Activated CD8-positive, alpha-beta memory T cell treated with anti-CD3 and anti-CD28 coated beads, Interleukin-2, amount 50 U/mL, for 1 hour (primary cell): ENCODE results near the gene SZT2.

Experiments used
- DNase-seq: peaks from one replicate; pipeline ENCODE4 v3.0.0-alpha.2; 2020; ENCODE audit errors: extremely low read depth

SZT2 gene

DNA sequence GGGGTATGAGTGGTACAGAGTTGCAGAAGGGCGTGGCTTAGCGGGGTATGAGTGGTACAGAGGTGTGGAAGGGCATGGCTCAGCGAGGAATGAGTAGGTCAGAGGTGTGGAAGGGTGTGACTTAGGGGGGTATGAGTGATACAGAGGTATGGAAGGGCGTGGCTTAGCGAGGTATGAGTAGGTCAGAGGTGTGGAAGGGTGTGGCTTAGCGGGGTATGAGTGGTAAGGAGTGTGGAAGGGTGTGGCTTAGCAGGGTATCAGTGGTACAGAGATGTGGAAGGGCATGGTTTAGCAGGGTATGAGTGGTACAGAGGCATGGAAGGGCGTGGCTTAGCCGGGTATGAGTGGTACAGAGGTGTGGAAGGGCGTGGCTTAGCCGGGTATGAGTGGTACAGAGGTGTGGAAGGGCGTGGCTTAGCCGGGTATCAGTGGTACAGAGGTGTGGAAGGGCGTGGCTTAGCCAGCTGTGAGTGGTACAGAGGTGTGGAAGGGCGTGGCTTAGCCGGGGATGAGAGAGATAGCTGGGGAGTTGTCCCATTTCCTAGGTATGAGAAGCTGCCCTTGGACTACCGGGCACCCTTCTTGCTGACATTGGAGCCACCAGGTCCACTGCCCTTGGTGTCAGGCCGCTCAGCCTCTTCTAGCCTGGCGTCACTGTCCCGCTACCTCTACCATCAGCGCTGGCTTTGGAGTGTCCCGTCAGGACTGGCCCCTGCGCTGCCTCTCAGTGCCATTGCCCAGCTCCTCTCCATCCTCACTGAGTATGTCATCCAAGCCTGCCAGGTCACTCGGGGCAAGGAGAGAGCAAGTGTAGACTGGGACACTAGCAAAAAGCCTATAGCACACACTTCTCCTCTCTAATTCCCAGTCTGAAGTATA, 34.2 kb downstream of the SZT2 start:
- no peak for DNase-seq

DNA sequence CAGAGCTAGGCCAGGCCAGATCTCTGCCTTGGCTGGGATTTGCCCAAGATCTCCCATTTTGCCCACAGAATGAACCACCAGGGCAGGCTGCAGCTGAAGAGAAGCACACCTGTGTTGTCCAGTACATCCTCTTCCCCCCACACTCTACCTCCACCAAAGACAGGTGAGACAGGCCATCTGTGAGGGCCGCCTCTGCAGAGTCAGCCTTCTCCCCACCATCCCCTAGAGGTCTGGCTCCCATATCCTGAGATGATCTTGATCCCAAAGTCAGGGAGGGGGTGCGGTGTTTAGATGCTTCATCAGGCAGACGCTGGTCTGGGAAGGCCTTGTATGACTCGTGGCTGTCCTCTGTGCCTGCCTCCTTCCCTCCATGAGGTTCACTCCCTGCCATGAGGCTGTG, 35.3 kb downstream of the SZT2 start:
- no peak for DNase-seq

DNA sequence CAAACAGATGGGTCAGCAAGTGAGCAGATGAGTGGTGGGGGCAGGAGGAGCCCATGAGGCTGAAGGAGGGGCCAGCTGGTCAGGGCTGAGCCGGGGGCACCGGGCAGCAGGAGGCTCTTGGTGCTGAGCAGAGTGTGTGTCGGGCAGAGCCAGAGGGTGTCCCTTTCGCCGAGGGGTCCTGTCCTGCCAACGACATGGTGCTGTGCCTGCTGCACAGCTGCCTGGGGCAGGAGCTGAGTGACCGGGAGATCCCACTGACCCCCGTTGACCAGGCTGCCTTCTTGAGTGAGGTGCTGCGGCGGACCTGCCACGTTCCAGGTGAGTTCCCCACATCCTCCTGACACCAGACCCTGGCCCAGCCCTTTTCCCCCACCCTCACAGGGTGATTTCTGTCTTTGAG, 36.5 kb downstream of the SZT2 start:
- no peak for DNase-seq

DNA sequence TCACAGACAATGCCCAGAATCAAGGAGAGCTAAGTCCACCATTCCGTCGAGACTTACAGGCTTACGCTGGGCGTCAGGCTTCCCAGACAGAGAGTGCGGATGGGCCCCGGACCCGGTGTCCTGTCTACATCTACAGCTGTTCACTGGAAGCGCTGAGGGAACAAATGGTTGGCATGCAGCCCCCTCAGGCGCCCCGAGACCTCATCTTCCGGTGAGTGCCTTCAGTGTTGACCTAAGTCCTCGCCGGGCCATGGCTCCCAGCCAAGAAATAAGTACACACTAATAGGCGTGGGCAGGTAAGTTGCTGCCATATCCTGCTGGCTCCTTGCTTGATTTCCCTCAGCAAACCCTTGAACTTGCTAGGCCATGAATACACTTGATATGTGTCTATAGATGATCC, 37.8 kb downstream of the SZT2 start:
- no peak for DNase-seq

DNA sequence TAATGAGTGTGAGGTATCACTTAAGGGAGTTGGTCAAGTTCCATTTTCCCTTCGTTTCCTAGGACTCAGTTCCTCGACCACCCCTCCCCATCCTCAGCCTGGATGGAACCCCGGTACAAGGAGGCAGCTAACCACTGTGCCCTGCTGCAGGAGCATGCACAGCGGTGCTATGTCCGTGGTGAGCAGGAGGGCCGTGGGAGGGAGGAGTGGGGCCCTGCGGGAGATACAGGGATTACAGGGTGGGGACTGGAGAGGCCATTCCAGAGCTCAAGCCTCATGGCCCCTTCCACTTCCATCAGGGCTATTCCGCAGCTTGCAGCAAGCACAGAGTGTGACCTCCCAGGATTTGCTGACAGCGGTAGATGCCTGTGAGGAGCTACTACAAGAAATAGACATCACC, 38.2 kb downstream of the SZT2 start:
- DNase-seq, result no peak

DNA sequence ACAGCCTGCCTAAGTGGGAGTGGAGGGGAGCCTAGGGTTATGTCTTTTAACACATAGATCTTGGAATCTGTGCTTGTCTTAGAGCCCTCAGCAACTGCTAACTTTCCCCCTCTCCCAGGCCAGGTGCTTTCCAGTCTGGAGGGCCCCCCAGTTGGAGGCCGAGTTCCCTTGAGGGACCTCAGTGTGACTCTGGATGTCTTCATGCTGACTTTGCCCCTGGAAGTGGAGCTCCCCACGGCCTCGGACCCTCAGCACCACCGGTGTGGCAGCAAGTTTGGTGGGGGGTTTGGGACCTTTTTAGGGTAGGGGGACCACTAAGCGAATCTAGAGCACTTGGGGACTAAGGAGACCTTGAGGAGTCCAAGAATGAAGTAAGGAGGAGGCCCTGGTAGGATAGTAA, 41.1 kb downstream of the SZT2 start:
- no peak for DNase-seq

DNA sequence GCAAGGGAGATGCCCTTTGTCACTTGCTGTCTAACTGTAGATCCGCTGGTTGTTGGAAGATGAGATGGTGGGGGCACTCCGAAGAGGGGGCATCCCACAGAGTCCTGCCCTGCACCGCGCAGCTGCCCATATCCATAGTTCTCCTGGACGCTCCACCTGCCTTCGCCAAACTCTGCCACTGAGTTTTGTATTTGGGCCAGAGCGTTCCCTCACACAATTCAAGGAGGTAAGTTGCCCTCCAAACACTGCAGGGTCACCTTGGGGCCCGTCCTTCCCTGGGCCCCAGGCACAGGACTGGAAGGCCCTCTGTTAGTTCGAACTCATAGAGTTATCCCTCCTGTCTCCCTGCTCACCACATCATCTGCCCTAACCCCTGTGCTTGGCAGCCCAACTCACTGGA, 42.0 kb downstream of the SZT2 start:
- no peak for DNase-seq

DNA sequence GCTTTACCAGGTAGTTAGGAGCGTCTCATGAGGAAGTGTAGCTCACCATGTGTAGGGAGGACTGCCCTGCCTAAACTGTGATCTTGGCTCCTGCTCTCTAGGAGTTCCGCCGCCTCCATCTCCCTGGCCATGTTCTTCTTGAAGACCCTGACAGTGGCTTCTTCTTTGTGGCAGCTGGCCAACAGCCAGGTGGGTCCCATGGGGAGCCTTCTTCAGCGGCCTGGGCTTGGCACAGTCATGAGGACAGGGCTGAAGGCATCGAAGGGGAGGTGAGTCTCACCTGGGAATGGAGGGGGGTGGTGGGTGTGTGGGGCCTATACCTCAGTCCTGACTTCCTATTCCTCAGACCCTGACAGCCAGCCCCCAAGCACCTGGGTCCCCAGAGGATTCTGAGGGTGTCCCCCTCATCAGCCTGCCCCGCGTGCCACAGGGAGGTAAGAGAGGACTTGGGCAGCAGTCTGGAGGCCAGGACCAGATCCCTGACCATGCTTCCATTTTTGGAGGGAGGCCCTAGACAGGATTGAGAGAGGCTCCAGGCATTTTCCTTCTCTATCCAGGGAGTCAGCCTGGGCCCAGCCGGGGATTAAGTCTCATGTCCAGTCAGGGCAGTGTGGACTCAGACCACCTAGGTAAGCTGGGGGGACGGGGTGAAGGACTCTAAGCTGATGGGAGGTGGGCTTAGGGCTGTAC, 42.6 kb downstream of the SZT2 start:
- DNase-seq, result no peak

DNA sequence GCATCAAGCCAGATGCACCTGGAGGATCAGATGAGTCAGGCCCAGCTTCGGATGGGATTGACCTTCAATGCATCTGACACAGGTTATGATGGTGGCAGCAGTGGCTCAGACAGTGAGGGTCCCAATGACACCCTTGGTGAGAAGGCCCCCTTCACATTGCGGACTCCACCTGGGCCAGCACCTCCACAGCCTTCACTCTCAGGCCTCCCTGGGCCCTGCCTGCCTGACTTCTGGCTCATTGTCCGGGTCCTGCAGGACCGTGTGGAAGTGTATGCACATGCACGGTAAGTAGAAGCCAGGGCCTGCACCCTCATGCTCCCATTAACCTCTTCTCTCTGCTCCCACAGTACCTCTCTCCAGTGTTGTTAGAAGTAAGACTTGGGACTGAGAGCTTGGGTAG, 43.2 kb downstream of the SZT2 start:
- no peak for DNase-seq

DNA sequence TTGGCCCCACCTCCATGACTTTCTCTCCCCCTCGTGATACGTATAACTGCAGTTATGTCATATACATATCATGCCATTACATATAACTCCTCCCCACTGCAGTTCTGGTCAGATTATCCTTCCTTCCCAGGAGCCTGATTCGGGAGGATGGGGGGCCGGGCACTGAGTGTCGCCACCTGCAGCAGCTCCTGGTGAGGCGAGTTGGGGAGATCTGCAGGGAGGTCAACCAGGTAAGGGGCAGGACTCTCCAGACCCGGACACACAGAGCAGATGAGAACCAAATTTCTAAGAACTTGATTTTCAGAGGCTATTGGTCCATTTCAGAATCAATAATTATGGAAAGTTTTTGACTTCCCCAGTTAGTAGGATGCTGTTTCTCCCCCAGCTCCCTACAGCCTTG, 44.6 kb downstream of the SZT2 start:
- DNase-seq, result no peak

DNA sequence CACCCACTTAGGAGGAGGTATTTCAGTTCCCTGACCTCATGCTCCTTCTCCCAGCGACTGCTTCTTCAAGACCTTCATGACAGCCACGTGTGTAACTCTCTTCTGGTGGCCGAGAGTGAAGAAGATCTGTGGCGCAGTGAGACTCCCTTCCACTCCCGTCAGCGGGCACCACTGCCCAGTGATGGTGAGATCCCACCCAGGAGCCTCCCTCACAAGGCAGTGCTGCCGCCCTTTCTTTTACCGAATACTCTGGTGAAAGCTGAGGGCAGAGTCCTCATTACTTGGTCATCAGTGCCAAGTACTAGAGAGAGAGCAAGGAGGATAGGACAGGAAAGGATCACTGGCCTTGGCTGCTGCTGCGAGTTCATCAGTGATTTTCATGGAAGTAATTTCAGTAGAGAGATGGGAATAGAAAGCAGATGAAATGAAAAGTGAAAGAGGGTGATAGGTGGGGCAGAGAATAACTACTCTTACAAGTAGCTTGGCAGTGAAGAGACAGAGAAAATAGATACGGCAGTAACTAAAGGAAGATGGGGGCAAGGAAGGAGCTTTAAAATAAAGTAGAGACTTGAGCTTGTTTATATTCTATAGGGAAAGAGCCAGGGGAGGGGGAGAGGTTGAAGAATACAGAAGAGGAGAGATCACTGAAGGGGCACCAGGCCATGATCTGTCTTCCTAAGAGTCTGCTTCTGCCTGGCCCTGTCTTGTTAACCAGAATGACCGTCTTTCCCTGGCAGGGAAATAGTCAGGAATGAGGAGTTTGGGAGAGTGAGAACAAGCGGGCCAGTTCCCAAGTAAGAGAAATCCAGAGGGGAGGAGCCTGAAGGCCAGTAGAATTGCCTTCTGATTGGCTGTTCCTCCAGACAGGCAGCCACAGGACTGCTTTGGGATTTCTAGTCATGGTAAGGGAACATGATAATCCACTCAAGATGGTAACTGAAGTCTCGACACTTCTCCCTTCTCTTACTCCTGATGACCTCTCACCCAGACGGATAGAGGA, 45.7 kb downstream of the SZT2 start:
- DNase-seq, result no peak

DNA sequence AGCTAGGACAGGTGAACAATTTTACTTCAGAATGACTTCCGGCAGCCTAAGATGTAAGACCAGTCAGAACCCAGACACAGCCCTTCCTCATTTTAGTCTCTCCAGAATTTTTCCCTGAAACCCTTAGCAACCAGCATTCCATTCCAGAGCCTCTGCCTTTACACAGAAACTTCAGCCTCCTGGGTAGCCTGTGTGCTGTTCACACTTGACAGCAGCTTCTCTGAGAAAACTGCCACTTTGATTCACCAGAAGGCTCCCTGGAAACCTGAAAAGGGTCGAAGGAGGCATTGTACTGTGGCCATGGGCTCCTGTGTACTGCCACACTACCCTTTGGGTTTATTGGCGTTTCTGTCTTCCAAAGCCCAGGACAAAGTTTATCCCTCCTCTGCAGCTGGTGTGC, 46.7 kb downstream of the SZT2 start:
- no peak for DNase-seq

DNA sequence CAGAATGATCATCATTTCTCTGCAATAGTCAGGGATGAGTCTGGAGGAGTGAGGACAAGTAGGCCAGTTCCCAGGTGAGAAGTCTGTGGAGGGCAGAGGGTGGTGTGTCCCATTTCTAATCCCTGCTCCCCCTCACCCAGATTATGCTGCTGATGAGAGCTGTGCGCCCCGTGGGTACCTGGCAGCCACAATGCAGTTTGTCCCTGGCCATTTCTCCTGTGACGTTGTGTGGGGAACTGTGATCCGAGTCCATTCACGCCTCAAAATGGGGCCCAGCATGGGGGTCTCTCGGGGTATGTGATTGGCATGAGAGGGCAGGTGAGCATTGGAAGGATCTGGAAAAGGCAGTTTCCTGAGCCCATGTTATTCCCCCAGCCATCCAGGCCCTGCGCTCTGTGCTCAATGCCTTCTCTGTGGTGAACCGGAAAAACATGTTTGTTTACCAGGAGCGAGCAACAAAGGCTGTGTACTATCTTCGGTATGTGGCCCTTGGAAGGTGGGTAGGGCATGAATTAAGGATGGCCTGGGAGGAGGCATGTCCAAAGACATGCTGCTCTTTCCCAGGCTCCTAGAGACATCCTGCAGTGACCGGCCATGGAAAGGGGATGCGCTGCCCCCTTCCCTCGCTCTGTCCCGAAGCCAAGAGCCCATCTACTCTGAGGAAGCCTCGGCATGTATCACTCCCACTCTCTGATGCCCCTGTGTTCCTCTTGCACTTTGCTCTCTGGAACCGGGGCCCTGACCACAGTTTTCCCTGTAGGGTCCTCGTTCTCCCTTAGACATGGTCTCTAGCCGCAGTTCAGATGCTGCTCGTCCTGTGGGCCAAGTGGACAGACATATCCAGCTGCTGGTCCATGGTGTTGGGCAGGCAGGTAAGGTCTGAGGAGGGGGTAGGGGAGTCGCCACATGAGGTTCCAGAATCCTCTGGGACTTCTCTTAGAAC, 47.6 kb downstream of the SZT2 start:
- DNase-seq, result no peak

DNA sequence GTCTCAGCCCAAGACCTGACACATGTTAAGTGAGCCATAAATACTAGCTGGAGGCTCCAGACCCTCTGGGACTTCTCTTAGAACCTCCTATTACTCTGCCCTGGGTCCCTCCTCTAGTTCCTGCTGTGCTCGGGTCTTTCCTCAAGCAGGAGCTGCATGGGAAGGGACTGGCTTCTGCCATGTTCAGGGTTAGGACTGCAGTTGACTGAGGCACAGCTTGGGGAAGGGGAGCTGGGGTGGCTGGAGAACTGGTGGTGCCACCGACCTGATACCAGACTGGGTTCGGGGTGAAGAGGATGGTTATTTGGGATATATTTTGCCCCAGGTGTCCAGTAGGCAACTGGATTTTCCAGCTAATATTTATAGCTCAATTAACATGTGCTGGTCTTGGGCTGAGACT, 48.3 kb downstream of the SZT2 start:
- no peak for DNase-seq

DNA sequence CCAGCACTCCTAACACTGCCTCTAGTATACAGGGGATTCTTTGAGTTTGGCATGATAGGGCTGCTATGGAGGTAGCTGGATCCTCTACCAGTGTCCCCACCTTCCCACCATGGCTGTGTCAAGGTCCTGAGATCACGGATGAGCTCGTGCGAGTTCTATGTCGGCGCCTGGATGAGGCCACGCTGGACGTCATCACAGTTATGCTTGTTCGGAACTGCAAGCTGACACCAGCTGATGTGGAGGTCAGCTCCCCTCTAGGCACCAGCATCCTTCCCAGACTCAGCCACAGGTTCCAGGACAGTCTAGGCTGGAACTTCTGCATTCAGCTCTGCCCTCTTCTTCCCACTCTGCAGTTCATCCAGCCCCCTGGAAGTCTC, 48.9 kb downstream of the SZT2 start:
- no peak for DNase-seq

DNA sequence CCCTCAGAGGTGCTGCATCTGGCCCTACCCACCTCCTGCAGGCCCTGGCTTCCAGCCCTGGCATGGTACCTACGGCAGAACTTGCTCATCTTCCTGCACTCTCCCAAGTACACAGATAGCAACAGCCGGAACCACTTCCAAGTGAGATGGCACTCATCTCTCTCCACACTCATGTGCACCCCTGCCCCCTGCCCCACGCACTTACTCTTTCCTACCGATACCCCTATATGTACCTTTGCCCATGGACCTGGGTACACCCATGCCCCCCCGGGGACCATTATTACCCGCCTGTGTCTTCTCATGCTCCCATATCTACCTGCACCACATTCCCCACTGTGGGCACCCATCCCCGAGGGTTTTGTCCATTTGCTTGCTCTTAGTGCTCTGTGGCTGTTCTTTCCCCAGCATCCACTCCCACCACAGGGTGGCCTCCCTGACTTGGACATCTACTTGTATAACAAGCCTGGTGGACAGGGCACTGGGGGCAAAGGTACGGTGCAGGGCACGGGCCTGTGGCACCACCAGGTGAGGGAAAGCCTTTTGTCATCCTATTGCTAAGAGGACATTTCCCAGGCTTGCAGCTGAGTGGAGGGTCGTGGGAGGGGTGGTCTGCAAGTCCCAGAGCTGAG, 49.4 kb downstream of the SZT2 start:
- DNase-seq, result no peak

DNA sequence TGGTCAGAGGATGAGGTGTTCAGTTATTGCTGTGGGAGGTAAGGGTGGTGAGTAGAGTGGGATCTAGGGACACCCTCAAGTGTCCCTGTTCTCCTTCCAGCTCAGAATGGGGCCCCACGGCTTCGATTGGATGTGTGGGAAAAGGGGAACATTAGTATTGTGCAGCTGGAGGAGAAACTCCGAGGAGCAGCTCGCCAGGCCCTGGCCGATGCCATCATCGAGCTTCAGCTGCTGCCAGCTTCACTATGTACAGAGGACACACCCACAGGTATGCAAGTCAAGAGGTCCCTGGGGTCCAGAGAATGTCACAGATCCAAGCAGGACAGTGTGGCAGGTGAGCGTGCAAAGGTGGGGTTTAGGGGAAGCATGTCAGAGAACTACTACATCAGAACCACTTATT, 50.1 kb downstream of the SZT2 start:
- no peak for DNase-seq

DNA sequence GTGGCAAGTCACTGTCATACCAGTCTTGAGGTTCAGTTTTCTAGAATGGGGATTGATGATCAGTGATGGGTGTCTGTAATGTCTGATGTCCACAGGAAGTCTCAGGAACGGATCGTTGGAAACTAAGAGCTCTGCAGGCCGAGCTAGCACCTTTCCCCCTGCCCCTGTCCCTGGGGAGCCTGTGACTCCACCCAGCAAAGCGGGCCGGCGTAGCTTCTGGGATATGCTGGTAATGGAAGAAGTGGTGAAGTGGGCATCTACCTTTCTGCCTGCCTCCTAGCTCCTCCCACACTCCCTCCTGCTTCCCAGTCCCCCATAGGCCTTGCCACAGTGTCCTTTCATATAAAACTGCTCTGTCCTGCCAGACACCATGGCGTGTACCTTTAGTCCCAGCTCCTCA, 50.7 kb downstream of the SZT2 start:
- no peak for DNase-seq

DNA sequence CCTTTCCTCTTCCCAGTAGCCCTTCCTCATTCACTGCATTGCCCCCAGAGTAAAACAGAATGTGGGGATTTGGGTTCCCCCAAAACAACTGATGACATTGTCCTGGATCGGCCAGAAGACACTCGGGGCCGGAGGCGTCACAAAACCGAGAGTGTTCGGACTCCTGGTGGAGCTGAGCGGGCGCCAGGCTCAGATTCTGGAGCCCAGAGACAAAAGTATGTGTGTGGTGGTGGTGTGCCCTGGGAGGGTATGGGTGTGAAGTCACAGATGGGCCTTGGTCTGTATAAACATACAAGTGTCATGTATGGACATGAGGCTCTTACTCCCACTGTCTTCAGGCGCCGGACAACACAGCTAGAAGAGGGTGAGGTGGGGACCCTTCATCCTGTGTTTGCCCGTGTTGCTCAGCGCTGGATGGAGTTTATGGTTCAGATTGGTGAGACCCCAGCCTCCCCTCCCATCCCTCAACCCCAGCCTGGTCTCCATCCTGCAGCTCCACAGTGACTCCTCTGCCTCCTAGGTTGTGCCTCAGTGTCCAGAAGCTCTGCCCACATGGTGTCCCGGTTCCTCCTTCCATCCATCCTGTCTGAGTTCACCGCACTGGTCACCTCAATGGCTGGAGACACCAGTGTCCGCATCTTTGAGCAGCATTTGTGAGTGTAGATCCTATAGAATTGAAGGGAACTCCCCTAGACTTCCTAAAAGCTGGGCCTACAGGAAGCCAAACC, 51.6 kb downstream of the SZT2 start:
- DNase-seq, result no peak
